HCT116 (cell line): ENCODE measurements around the gene CHRNB4. TPM values are rescaled to one million over a fixed set of nuclear protein-coding genes. Genes with fewer than 3 reads are reported as not detected.

Experiments used
- ATAC-seq: fragments of 200-7000 bp; cut with Tn5 transposase; 2 replicates; pipeline ENCODE4 v1.9.1; 2020; ENCODE audit warnings: mild to moderate bottlenecking, moderate library complexity
- BruUV-seq: library from RNA; stranded (reverse); fragments of 400-500 nt; replicated peaks from 2 replicates; lab custom pipeline; 2021; lab: Mats Ljungman, UMichigan
- CTCF ChIA-PET: fragments of 300-600 bp; sonication (Branson Sonifier 250); formaldehyde crosslinking; loops from one replicate; lab custom pipeline; 2021; ENCODE audit warnings: antibody characterized with exemption; lab: Charles Lee
- POLR2A ChIA-PET: fragments of 300-600, 350-600 bp; sonication (Branson Sonifier 250); formaldehyde crosslinking; loops from one replicate; lab custom pipeline; 2021; ENCODE audit warnings: antibody characterized with exemption; lab: Charles Lee
- RAD21 ChIA-PET, 2 experiments: fragments of 300-600 bp; sonication (Branson Sonifier 250); formaldehyde crosslinking; loops; one replicate each; lab custom pipeline; 2023; ENCODE audit warnings: low total read pairs in 2 of 2; ENCODE audit not compliant: uncharacterized antibody in 2 of 2, unreplicated experiment in 2 of 2, low non-redundant PET in 1 of 2; lab: Charles Lee
- DNase-seq: peaks from one replicate; pipeline ENCODE4 v3.0.0-alpha.2; 2010; ENCODE audit warnings: low read depth, low spot score
- H2AFZ ChIP-seq: fragments of 200-600 bp; shearing (Covaris generic), sonication (generic); 2 replicates; pipeline ENCODE4 v1.6.1; 2017; ENCODE audit warnings: low read depth, mixed run types, mixed read lengths, antibody characterized with exemption, low read length; ENCODE audit not compliant: poor library complexity, severe bottlenecking
- H3K27ac ChIP-seq: 2 replicates; pipeline ENCODE4 v1.5.1; 2012; ENCODE audit warnings: low read depth, low read length
- H3K27me3 ChIP-seq: fragments of 200-600 bp; sonication (generic); 2 replicates; pipeline ENCODE4 v1.6.1; 2016; ENCODE audit warnings: mixed run types, low read length, mixed read lengths; ENCODE audit not compliant: insufficient read depth
- H3K36me3 ChIP-seq, 2 experiments: fragments of 200-500 bp in 1 of 2; fragments of 200-600 bp in 1 of 2; sonication (Bioruptor generic) in 1 of 2; sonication (generic) in 1 of 2; 2 replicates each; pipeline versions ENCODE4 v1.5.1 to v1.6.1; 2014 to 2016; ENCODE audit warnings: low read length in 2 of 2, inconsistent platforms in 1 of 2, mixed read lengths in 1 of 2, mixed run types in 1 of 2; ENCODE audit not compliant: insufficient read depth in 2 of 2, control insufficient read depth in 1 of 2
- H3K4me1 ChIP-seq, 2 experiments: fragments of 200-600 bp in 1 of 2; sonication (generic) in 1 of 2; 2 replicates each; pipeline versions ENCODE4 v1.5.1 to v1.6.1; 2012 to 2017; ENCODE audit warnings: low read length in 2 of 2, inconsistent platforms in 1 of 2, mild to moderate bottlenecking in 1 of 2, mixed read lengths in 1 of 2, mixed run types in 1 of 2, moderate library complexity in 1 of 2; ENCODE audit not compliant: insufficient read depth in 2 of 2, control insufficient read depth in 1 of 2
- H3K4me2 ChIP-seq: fragments of 200-600 bp; sonication (generic); 2 replicates; pipeline ENCODE4 v1.6.1; 2017; ENCODE audit warnings: mixed run types, low read length, mixed read lengths
- H3K4me3 ChIP-seq, 2 experiments: fragments of 200-600 bp in 1 of 2; sonication (generic) in 1 of 2; replicated peaks in 1 of 2; 2 replicates each; pipeline ENCODE4 v1.5.1; 2011 to 2016; ENCODE audit warnings: low read length in 2 of 2, control low read depth in 1 of 2, low read depth in 1 of 2, mild to moderate bottlenecking in 1 of 2, mixed read lengths in 1 of 2, mixed run types in 1 of 2
- H3K79me2 ChIP-seq: fragments of 200-600 bp; sonication (generic); 2 replicates; pipeline ENCODE4 v1.6.1; 2017; ENCODE audit warnings: mild to moderate bottlenecking, mixed run types, low read length, moderate library complexity, mixed read lengths; ENCODE audit not compliant: insufficient read depth
- H3K9ac ChIP-seq: fragments of 200-600 bp; sonication (generic); 2 replicates; pipeline ENCODE4 v1.6.1; 2016; ENCODE audit warnings: low read length, mixed read lengths
- H3K9me2 ChIP-seq: fragments of 200-600 bp; sonication (generic), shearing (Covaris generic); 2 replicates; pipeline ENCODE4 v1.6.1; 2017; ENCODE audit warnings: mixed run types, mild to moderate bottlenecking, moderate library complexity; ENCODE audit not compliant: insufficient read depth
- H3K9me3 ChIP-seq, 2 experiments: fragments of 200-500 bp in 1 of 2; fragments of 200-600 bp in 1 of 2; sonication (Bioruptor generic) in 1 of 2; sonication (generic) in 1 of 2; 2 replicates each; pipeline ENCODE4 v1.6.1; 2014 to 2017; ENCODE audit warnings: low read length in 2 of 2, mixed read lengths in 2 of 2, inconsistent platforms in 1 of 2, low read depth in 1 of 2, mild to moderate bottlenecking in 1 of 2, mixed run types in 1 of 2, moderate library complexity in 1 of 2; ENCODE audit not compliant: control insufficient read depth in 1 of 2, insufficient read depth in 1 of 2
- H4K20me1 ChIP-seq: fragments of 200-600 bp; sonication (generic), shearing (Covaris generic); 2 replicates; pipeline ENCODE4 v1.6.1; 2017; ENCODE audit warnings: mixed run types, mild to moderate bottlenecking, moderate library complexity; ENCODE audit not compliant: insufficient read depth
- CEBPB ChIP-seq: IDR thresholded peaks from 2 replicates; pipeline ENCODE4 v1.6.1; 2012; ENCODE audit warnings: low read depth
- EZH2phosphoT487 ChIP-seq: fragments of 200-600 bp; IDR thresholded peaks from 2 replicates; pipeline ENCODE4 v1.6.1; 2018; ENCODE audit warnings: antibody characterized with exemption, borderline replicate concordance
- FOSL1 ChIP-seq: IDR thresholded peaks from 2 replicates; pipeline ENCODE4 v1.6.1; 2012; ENCODE audit warnings: low read depth
- POLR2A ChIP-seq: IDR thresholded peaks from 2 replicates; pipeline ENCODE4 v1.7.0; 2011; ENCODE audit warnings: borderline replicate concordance; ENCODE audit not compliant: insufficient read depth, insufficient read length; ENCODE audit errors: extremely low read depth
- POLR2AphosphoS5 ChIP-seq: IDR thresholded peaks from 2 replicates; pipeline ENCODE4 v1.6.1; 2011; ENCODE audit warnings: mild to moderate bottlenecking, low read depth, low read length, moderate library complexity
- SIN3A ChIP-seq: IDR thresholded peaks from 2 replicates; pipeline ENCODE4 v1.6.1; 2012; ENCODE audit warnings: low read depth
- SP1 ChIP-seq: IDR thresholded peaks from 2 replicates; pipeline ENCODE4 v1.6.1; 2012; ENCODE audit warnings: low read depth
- SRF ChIP-seq: IDR thresholded peaks from 2 replicates; pipeline ENCODE4 v1.6.1; 2012; ENCODE audit warnings: low read depth
- TCF7L2 ChIP-seq: IDR thresholded peaks from 2 replicates; pipeline ENCODE4 v1.7.0; 2011; ENCODE audit warnings: borderline replicate concordance, inconsistent platforms; ENCODE audit not compliant: insufficient read depth, insufficient read length; ENCODE audit errors: extremely low read depth
- YY1 ChIP-seq: IDR thresholded peaks from 2 replicates; pipeline ENCODE4 v1.6.1; 2011; ENCODE audit warnings: low read length, low read depth, moderate library complexity, mild to moderate bottlenecking; ENCODE audit not compliant: insufficient replicate concordance; ENCODE audit errors: extremely low read depth
- intact Hi-C: fragments of 100-400 bp; cut with micrococcal nuclease; formaldehyde crosslinking; loops from 2 replicates; pipeline ENCODE4 v1.10.0; 2022
- total RNA-seq: library from RNA; stranded (reverse); gene quantifications from one replicate; pipeline ENCODE4 v1.2.1, GENCODE V29; 2021; ENCODE audit not compliant: unreplicated experiment
- TF ChIP-seq, protein P1 (sequence below): IDR thresholded peaks from 2 replicates; pipeline ENCODE4 v1.6.1; 2012
- TF ChIP-seq, protein P2 (sequence below): IDR thresholded peaks from 2 replicates; pipeline ENCODE4 v1.6.1; 2011; ENCODE audit warnings: mild to moderate bottlenecking, low read length, moderate library complexity; ENCODE audit not compliant: insufficient replicate concordance; ENCODE audit errors: extremely low read depth

Gene CHRNB4
- total RNA-seq, 1 experiment from 2014 or later: 2.0 TPM

DNA sequence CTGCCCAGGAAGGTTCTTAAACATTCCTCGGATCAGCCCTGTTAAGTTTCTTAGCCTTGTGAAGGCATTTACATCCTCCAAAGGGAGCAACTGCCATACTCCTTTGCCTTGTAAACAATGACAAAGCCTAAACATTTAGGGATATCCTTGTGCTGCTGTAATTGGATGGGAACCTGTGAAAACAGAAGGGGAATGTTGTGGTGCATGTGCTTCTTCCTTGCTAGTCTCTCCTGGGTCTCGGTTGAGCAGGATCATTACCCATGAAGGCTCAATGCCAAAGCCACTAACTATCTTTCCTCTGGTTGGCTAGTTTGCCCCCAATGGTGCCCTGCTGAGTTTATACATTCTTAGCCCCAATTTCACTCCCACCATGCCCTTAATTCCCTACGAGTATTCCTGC lies 37.5 kb downstream of the CHRNB4 start:
- TF ChIP-seq CEBPB: no peak
- no peak for TF ChIP-seq EZH2phosphoT487
- TF ChIP-seq, protein P1, sequence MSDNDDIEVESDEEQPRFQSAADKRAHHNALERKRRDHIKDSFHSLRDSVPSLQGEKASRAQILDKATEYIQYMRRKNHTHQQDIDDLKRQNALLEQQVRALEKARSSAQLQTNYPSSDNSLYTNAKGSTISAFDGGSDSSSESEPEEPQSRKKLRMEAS: no peak
- no peak for TF ChIP-seq SIN3A
- TF ChIP-seq SRF: no peak
- TF ChIP-seq POLR2A: no peak
- no peak for TF ChIP-seq TCF7L2
- TF ChIP-seq FOSL1: no peak
- TF ChIP-seq, protein P2, sequence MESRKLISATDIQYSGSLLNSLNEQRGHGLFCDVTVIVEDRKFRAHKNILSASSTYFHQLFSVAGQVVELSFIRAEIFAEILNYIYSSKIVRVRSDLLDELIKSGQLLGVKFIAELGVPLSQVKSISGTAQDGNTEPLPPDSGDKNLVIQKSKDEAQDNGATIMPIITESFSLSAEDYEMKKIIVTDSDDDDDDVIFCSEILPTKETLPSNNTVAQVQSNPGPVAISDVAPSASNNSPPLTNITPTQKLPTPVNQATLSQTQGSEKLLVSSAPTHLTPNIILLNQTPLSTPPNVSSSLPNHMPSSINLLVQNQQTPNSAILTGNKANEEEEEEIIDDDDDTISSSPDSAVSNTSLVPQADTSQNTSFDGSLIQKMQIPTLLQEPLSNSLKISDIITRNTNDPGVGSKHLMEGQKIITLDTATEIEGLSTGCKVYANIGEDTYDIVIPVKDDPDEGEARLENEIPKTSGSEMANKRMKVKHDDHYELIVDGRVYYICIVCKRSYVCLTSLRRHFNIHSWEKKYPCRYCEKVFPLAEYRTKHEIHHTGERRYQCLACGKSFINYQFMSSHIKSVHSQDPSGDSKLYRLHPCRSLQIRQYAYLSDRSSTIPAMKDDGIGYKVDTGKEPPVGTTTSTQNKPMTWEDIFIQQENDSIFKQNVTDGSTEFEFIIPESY: no peak
- TF ChIP-seq SP1: no peak
- TF ChIP-seq YY1: no peak
- TF ChIP-seq POLR2AphosphoS5: no peak
- TF ChIP-seq, all 23 proteins: peak for 0

More for the DNA sequence above, 37.5 kb downstream of the CHRNB4 start:
- H2AFZ ChIP-seq: no peak overlapping the region
- H3K4me2 ChIP-seq: no peak overlapping the region
- H3K36me3 ChIP-seq: no peaks in the 10 kb centered on the region; a peak in 1 of 4 replicates
- ChIA-PET CTCF (no interaction called here), POLR2A (no interaction called here), RAD21 (no interaction called here)
- intact Hi-C loops: no loop called here
- H3K4me1 ChIP-seq: no peaks in the 10 kb centered on the region
- no peak overlapping the region for H3K27ac ChIP-seq
- no peaks in the 10 kb centered on the region for H3K79me2 ChIP-seq
- BruUV-seq: no TSS peak
- H3K27me3 ChIP-seq: no peaks in the 10 kb centered on the region
- H3K9ac ChIP-seq: no peak overlapping the region
- no peaks in the 10 kb centered on the region for H3K9me2 ChIP-seq
- no peak for ATAC-seq
- H4K20me1 ChIP-seq: no peaks in the 10 kb centered on the region
- no peak overlapping the region for H3K4me3 ChIP-seq
- H3K9me3 ChIP-seq: no peaks in the 10 kb centered on the region
- no peak for DNase-seq
